ENCODE results near the gene NFATC2.

The NFATC2 gene

DNA sequence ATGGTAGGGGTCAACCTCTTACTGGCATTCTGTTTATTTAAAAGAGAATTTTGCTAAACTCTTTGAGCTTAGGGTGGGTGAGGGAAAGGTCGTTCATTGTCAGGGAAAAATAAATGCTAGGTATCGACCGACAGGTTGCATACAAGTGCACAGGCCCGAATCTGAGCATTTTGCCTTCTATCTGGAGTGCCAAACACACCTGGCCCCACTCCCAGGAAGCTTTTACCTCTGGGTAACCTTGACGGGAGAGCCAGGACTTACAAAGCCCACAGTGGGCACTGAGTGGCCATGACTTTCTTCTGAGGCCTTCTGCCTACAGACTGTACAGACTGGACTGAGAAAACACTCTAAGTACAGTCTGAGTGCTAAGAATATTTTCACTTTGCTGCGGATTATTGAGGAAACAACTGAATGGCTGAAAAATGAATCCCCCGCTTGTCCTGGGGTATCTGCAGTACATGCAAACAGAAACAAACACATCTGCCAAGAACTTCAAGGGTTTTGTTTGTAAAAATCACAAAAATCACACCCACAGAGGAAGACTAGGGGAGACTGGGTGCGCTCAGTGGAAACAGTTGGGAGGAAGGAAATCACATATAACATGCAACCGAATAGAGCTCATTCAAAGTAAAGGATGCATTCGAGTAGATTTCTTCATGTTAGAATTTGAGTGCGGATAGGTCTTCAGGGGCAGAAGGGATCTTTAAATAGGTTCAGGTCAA lies 152.8 kb downstream of the NFATC2 start:
- no peak for DNase-seq (ENCODE audit: low read depth)

DNA sequence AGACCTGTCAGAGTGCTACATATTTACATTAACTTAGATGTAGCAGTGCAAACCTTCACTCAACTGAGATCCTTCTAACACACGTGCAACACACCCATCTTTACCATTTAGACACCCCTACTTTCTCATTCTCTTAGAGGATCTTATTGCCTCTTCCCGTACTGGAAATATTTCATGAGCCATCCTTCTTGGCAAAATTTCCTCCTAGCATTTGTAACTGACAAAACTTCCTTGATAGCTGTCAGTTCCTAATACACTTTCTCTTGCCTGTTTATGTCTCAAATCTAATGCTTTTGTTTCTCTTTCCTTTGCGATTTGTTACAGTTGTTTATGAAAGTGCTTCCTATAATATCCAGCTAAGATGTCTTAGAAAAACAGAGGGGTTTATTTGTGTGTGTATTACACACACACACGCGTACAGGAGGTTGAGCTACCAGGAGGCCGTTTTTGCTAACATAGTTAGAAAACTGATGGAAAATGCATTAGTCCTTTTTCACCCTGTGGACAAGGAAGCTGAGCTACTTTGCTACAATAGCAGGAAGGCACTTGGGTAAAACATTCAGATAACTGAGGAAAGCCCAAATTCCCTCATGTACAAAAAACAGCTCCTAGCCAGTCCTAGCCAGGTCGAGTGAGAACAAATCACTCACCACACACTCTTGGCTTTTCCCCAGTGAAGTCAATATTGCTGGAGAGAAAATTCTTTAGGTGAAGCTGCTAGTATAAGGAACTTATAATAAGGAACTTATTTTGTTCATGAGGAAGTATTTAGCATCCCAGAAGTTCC lies 153.6 kb downstream of the NFATC2 start:
- DNase-seq (ENCODE audit: low read depth): no peak

DNA sequence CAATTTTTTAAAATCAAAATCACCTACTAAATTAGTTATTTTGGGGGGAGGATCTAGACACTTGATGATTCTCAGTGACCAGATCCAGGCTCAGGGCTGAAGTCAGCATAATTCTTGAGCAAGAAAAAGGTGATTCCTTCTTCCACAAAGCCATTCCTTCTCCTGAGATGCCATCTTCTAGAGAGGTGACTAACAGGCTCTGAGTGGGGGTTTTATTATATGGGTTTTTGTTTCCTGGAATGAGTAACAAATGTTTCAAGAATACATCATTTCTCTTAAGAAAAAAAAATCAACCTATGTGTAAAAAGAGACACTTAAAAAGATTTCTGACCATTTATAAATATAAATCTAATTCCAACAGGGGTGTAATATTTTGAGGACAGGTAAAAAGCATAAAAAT lies 154.3 kb downstream of the NFATC2 start:
- no peak for DNase-seq (ENCODE audit: low read depth)

DNA sequence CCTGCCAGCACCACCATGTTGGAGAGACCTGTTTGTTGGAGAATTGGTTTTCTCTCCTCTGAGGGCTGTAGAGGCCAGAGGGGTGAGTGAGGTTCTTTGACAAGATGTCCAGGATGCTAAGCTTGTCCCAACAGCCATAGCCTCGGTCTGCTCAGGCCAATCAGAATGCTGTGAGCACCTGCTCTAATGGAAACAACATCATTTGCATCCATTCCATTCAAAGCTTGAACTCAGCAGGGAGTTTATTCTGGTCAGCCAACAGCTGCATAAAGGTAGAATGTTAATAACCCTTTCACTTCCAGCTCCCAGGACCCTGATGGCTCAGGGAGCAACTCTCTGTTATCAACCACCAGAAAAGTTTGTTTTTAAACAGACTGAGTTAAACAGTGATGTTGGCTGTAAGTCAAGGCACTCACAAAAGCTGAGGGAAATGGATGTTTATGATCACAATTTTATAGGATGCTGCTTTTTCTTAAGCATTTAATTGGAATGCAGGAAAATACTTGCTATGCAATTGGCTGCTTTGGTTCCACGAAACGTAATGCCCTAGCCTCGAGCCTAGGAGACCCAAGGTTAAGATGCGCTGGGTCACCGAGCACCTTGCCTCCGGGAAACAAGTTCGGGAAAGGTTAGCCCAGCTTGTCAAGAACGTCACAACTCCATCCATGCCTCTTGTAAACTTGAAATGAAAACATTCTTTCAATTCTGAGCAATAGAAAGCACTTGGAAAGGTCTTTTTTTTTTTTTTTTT lies 155.2 kb downstream of the NFATC2 start:
- DNase-seq (ENCODE audit: low read depth): no peak

DNA sequence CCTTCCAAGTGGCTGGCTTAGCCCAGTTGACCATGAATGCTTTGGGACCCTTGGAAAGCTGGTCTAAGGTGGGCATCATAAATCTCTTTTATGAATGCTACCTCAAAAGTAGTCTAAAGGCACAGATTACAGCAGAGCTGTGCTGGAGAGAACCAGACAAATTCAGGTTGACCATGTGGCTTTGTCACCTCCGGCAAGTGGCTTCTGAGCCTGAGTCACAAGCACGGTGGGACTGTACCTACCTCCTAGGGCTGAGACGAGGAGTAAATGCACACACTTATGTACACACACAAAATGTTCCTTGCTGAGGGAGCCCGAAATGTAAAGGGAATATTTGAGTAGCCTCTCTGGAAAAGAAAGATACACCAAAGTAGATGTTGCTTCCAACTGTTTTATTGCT lies 155.9 kb downstream of the NFATC2 start:
- DNase-seq (ENCODE audit: low read depth): no peak

DNA sequence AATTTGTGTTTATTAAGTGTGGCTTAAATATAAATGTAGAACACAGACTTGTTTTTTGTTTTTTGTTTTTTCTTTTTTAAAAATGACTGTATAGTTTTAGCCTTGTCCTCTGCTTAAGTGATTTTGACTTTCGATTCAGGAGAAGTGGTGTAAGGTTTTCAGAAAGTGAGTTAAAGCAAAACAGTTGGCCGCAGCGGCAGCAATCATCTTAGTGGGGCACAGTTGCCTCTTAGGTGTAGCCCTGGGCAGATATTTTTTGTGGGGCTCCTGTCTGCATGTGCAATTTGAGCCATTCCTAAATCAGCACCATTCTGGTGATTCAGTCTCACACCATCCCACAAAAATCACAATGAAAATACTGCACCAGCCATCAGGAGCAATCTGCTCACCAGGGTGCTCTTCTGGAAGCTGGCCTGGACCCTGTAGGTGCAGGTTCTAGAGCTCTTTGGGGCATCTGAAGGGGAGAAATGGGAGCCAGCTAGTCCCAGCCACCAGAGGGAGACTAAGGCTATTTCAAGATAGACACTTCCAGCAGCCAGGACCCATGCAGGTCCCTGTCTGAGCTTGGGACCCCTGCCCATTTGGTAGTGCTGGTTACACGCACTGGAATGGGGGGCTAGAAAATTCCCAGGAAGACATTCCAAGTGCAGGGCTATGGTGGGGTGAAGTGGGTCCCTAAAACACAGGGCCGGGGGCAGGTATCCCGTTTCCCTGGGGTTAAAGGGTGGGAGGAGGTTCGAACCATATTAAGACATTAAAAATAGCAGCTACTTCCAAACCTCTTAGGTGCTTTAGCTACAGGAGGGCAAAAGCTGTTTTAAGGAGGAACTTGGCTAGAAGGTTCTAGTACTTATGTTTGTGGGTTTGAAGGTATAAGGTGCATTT lies 156.6 kb downstream of the NFATC2 start:
- DNase-seq (ENCODE audit: low read depth): no peak

DNA sequence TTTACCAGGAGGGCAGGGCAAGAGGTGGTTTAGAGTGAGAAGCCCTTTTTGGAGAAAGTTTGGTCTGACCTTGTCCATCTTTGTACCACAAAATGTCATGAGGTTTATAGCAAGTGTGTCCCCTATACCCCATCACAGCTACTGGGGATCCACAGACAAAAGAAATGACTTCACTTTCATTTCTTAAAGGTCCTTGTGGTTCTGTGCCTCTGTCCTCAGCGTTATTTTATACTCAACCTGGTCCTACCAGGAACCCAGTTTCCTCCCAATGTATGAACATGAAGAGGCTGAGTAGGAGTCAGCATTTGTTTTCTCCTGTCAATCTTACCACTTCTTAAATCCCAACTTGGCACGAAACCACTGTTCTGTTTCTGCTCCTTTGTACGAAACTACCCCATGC lies 157.6 kb downstream of the NFATC2 start:
- no peak for DNase-seq (ENCODE audit: low read depth)

DNA sequence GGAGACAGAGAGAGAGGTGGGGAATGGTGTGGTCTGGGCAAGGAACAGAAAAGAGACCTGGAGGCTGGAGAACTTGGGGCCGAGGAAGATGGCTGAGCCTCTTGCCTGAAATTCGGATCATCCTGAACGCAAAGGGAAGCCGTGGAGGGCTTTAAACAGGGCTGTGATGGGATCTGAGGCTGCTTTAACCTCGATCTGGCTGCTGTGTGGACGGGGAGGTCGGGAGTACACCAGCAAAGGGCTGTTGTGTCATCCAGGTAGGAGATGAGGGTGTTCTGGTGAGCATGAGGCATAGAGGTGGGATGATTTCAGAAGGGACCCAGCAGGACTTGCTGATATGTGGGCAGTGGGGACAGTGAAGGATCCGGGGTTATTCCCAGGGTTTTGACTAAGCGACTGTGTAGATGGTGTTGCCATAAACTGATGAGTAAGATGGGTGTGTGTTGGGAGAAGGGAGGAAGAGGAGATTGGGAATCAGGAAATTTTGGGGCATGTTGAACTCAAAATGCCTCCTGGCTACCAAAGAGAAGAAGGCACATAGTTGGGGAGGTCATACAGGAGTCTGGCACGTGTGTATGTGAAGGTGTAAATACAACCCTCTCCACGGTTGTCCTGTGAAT lies 158.5 kb downstream of the NFATC2 start:
- no peak for DNase-seq (ENCODE audit: low read depth)

DNA sequence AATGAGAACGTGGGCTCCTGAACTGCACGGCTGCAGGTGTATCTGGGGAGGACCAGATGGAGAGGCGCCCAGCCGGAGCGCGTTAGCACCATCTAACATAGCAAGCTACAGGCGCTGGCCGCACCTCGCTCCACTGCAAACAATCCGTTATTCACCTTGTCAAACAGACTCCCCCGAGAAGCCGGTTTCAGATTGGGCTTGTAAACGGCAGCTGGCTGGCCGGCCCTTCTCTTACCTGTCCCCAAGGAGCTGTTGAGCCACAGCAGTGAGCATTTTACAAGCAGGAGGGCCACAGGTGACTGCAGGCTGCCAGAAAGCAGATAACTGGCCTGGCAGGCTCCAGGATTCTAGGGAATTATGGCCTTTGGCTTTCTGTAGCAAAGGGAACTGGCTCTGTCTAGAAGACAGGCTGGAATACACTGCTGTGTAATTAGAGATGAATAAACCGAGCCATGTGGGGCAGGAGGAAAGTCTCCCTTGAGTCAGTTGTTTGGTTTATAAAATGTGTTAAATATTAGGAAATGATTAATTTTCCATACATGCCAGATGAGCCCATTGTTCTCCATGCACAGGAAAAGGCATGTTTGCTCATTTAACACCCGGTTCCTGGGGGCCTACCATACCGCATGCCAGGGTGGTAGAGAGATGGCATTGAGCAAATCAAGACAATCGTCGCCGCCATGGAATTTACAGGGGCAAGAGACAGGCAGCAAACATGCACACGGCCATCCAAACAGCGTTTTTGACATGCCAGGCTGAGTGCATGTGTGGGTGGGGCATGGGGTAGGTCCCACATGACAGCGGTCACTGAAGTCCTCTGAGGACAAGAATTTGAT lies 159.3 kb downstream of the NFATC2 start:
- DNase-seq (ENCODE audit: low read depth): no peak

DNA sequence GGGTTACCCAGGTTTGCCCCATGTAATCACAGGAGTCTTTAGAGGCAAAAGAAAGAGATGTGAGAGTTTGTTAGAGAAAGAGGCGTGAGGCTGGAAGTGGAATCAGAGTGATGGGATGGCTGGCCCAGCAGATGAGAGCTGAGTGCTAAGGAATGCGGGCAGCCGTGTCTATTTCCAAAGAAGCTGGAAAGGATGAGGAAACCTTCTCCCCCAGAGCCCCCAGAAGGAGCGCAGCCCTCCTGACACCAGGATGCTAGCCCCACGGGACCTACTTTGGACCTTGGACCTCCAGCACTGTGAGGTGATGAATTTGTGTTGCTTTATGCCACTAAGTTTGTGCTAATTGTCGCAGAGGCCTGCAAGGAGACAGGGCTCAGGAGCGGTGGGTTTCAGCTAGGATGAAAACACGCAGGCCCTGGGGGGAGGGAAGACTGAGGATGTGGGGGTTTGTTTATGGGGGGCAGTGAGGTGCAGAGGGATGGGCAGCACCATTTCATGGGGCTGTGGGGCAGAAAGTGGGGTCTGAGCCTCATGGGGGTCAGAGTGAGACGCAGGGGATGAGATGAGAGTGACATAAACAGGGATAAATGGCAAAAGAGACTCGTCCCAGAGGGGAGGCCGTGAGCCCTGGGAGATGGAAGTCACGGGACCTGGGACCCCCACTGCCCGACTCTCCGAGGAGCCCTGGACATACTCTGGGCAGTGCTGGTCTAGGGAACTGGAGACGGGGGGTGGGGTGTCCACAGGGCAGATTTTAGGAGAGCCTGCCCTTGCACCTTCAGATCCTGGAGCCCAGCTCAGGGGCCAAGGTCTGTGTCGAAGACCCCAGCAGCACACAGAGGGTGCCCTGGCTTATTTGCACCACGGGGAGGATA lies 160.2 kb downstream of the NFATC2 start:
- no peak for DNase-seq (ENCODE audit: low read depth)

DNA sequence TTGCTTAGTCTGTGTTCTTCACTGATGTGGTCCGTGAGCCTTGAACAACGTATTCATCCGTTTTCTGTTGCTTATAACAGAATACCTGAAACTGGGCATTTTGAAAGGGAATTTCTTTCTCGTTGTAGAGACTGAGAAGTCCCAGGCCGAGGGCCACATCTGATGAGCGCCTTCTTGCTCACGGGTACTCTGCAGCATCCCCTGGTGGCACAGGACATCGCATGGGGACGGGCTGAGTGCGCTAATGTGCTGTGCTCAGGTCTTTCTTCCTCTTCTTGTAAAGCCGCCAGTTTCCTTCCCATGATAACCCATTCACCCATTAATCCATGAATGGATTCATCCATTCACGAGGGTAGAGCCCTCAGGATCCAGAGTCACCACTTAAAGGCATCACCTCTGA lies 161.0 kb downstream of the NFATC2 start:
- no peak for DNase-seq (ENCODE audit: low read depth)

DNA sequence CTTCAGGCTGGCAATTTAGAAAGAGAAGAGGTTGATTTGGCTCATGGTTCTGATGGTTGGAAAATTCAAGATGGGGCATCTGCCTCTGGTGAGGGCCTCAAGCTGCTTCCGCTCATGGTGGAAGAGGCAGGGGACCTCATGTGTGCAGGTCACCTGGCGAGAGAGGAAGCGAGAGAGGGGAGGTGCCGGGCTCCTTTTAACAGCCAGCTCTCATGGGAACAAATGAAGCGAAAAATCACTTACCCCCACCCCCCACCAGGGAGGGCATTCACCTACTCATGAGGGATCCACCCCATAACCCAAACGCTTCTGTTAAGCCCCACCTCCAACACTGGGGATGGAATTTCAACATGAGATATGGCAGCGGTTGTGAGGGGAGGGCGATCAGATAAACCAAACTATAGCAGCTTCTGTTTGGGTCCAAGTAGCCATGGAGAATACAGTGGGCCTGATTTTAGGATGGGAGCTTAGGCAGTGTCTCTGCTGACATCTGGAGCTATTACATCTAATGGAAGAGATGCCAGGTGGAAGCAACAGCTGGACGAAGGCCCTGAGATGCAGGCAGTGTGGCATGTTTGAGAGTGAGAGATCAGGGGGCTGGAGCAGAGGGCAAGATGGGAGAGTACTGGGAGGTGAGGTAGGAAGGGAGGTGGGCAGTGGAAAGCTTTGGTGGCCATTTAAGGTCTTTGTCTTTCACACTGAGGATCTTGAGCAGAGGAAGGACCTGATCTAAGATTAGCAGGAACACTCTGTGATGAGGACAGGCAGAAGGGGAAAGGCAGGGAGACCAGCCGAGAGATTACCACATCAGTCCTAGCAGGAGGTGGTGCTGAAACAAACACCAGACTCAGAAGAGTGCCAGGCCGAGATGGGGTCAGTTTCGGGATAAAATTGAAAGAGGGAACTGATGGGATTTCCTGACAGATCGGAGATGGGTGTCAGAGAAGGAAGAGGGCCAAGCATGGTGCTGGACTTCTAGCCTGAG lies 161.8 kb downstream of the NFATC2 start:
- no peak for DNase-seq (ENCODE audit: low read depth)

DNA sequence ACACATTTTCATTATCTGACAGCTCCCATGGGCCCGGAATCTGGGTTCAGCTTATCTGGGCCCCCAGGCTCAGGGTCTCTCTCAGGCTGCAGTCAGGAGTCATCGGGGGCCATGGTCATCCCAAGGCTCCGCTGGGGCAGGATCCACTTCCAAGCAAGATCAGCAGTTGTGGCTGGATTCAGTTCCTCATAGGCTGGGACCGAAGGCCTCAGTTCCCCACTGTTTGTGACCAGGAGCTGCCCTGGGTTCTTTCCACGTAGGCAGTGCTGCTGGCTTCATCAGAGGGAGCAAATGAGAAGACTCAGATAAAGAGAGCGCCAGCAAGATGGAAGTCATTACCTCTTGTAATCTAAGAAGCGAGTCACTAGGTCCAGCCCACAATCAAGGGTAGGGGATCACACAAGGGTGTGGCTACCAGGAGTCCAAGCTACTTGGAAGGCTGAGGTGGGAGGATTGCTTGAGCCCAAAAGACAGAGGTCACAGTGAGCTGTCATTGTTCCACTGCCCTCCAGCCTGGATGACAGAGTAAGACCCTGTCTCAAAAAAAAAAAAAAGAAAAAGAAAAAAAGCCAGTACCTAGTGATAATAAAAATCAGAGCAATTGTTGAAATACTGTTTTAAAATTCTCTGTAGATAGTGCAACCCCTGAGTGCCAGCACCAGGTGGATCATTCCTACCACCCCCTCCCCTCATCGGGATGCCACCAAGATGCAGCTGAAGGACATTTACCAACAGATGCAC lies 162.7 kb downstream of the NFATC2 start:
- no peak for DNase-seq (ENCODE audit: low read depth)

DNA sequence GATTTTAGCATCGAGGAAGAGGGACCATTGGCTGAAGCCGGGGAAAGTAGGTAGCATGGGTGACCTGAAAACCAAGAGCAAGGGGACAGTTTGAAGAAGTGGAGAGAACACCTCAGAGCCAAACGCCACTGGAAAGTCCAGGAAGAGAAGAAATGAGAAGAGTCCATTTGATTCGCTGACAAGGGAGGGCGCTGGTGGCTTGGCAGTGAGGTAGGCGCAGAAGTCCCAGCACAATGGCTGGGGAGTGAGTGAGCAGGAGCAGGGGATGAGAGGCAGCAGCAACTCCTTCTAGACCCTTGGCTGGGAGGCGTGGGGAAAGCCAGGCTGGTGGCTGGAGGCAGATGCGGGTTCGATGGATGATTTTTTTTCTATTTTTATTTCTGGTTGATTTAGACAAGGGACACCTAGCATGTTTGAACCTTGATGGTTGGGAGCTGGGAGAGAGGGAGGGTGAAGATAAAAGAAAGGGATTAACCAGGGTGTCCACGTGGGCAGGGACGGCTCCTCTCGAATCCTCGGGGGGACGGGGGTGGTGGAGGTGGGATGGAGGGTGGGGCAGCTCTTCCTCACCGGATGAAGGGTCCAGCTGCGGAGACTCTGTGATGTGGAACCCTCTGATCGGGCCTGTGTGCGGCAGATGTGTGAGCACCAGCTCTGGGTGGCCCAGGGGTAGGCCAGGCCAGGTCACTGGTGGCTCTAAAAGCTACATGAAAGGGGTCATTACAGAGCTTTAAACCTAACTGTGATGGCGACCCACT lies 164.2 kb downstream of the NFATC2 start:
- DNase-seq (ENCODE audit: low read depth): no peak

DNA sequence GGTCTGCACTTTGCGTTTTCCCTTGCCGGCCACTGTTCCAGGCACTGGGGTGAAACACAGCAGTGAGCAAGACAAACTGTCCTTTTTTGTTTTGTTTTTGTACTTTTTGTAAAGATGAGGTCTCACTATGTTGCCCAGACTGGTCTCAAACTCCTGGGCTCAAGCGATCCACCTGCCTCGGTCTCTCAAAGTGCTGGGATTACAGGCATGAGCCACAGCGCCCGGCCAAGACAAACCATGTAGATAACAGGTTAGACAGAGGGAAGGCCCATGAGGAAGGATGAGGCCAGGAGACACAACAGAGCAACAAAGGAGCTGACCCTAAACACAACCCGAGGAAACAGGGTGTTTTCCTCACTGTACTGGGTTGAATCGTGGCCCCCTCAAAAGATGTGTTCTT lies 165.4 kb downstream of the NFATC2 start:
- DNase-seq (ENCODE audit: low read depth): no peak

DNA sequence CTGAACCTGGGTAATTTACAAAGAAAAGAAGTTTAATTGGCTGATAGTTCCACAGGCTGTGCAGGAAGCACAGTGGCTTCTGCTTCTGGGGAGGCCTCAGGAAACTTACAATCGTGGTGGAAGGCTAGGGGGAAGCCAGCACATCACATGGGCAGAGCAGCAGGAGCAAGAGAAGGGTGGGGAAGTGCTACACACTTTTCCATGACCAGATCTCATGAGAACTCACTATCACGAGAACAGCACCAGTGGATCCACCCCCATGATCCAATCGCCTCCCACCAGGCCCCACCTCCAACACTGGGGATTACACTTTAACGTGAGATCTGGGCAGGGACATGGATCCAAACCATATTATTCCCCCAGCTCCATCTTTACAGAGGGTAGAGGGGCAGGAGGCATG lies 166.4 kb downstream of the NFATC2 start:
- no peak for DNase-seq (ENCODE audit: low read depth)

DNA sequence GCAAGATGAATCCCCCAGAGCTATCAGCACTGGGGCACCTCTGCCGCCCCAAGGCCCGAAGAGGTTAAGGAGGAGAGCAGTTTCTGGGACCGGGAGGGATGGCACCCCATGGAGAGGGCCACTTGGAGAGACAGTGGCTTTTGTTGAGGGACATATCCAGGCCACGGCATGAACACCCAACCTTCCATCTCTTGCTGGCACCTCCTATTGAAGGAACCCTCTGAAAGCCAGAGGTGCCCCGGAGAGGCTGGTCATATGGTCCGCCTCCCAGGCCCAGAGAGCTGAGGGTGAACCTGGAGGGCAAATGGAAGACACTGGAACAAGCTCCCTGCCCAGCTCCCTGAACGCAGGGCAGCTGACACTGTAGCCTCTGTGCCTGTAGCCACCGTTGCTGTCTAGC lies 167.0 kb downstream of the NFATC2 start:
- no peak for DNase-seq (ENCODE audit: low read depth)

All from stromal cell of bone marrow (primary cell).